ENCODE measurements around the gene UPF1. TPM values are rescaled to one million over a fixed set of nuclear protein-coding genes. Genes with fewer than 3 reads are reported as not detected.

Gene UPF1
- total RNA-seq, 1 donor from 2014 or later: 117 TPM

Other genes starting within 250 kb of the UPF1 start
- gene REX1BD, start 243.2 kb upstream of the UPF1 start, total RNA-seq: 93.0 TPM
- 5.8 TPM for gene CRLF1, start 225.2 kb upstream of the UPF1 start, total RNA-seq
- gene TMEM59L, start 219.1 kb upstream of the UPF1 start, total RNA-seq: 10.9 TPM
- 16.7 TPM for gene KLHL26, start 194.9 kb upstream of the UPF1 start, total RNA-seq
- 23.6 TPM for gene CRTC1, start 148.3 kb upstream of the UPF1 start, total RNA-seq
- 2.0 TPM for gene COMP, start 40.7 kb upstream of the UPF1 start, total RNA-seq
- gene CERS1, start 64.2 kb downstream of the UPF1 start, total RNA-seq: 1.8 TPM
- 183 TPM for gene COPE, start 87.4 kb downstream of the UPF1 start, total RNA-seq
- 34.2 TPM for gene DDX49, start 87.8 kb downstream of the UPF1 start, total RNA-seq
- gene HOMER3, start 109.3 kb downstream of the UPF1 start, total RNA-seq: 24.5 TPM
- 69.8 TPM for gene SUGP2, start 201.6 kb downstream of the UPF1 start, total RNA-seq
- 19.5 TPM for gene ARMC6, start 201.6 kb downstream of the UPF1 start, total RNA-seq
- 10.5 TPM for gene SLC25A42, start 232.0 kb downstream of the UPF1 start, total RNA-seq